ENCODE results near the gene IL17RE. TPM values are rescaled to one million over a fixed set of nuclear protein-coding genes. Genes with fewer than 3 reads are reported as not detected.

Gene IL17RE
- total and polyA plus RNA-seq, 2 of the 13 experiments (the other 11 are each of a cell fraction or from before 2014, with no cell fraction given) = 14.5 to 24.1 TPM

- TF ChIP-seq, protein P1, sequence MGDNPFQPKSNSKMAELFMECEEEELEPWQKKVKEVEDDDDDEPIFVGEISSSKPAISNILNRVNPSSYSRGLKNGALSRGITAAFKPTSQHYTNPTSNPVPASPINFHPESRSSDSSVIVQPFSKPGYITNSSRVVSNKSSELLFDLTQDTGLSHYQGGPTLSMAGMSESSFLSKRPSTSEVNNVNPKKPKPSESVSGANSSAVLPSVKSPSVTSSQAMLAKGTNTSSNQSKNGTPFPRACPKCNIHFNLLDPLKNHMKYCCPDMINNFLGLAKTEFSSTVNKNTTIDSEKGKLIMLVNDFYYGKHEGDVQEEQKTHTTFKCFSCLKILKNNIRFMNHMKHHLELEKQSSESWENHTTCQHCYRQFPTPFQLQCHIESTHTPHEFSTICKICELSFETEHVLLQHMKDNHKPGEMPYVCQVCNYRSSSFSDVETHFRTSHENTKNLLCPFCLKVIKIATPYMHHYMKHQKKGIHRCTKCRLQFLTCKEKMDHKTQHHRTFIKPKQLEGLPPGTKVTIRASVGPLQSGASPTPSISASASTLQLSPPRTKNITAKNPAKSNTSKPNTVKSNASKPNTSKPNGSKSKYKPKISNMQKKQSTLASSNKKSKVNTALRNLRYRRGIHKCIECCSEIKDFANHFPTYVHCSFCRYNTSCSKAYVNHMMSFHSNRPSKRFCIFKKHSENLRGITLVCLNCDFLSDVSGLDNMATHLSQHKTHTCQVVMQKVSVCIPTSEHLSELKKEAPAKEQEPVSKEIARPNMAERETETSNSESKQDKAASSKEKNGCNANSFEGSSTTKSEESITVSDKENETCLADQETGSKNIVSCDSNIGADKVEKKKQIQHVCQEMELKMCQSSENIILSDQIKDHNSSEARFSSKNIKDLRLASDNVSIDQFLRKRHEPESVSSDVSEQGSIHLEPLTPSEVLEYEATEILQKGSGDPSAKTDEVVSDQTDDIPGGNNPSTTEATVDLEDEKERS (CRISPR knock-in tag; IDR thresholded peaks at IDR 0.05) = no peak
- TF ChIP-seq, protein P2, sequence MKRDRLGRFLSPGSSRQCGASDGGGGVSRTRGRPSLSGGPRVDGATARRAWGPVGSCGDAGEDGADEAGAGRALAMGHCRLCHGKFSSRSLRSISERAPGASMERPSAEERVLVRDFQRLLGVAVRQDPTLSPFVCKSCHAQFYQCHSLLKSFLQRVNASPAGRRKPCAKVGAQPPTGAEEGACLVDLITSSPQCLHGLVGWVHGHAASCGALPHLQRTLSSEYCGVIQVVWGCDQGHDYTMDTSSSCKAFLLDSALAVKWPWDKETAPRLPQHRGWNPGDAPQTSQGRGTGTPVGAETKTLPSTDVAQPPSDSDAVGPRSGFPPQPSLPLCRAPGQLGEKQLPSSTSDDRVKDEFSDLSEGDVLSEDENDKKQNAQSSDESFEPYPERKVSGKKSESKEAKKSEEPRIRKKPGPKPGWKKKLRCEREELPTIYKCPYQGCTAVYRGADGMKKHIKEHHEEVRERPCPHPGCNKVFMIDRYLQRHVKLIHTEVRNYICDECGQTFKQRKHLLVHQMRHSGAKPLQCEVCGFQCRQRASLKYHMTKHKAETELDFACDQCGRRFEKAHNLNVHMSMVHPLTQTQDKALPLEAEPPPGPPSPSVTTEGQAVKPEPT (CRISPR knock-in tag; IDR thresholded peaks at IDR 0.05; ENCODE audit: low read depth) = no peak
- TF ChIP-seq ZKSCAN5 (CRISPR knock-in tag; IDR thresholded peaks at IDR 0.05) (no peak), RORA (CRISPR knock-in tag; IDR thresholded peaks at IDR 0.05) (no peak), ZNF562 (CRISPR knock-in tag; IDR thresholded peaks at IDR 0.05; ENCODE audit: borderline replicate concordance) (no peak; the same call in 1 of the 2 replicates), FUBP1 (CRISPR knock-in tag; IDR thresholded peaks at IDR 0.05; ENCODE audit: borderline replicate concordance) (no peak), ZNF274 (CRISPR knock-in tag; IDR thresholded peaks at IDR 0.05) (no peak), ZNF557 (CRISPR knock-in tag; IDR thresholded peaks at IDR 0.05) (no peak), HNRNPLL (IDR thresholded peaks at IDR 0.05; ENCODE audit: low read depth, low read length, poor library complexity, severe bottlenecking) (peak; percentile 69), GPN1 (CRISPR knock-in tag; IDR thresholded peaks at IDR 0.05; ENCODE audit: borderline replicate concordance) (no peak), ZNF704 (CRISPR knock-in tag; IDR thresholded peaks at IDR 0.05; ENCODE audit: borderline replicate concordance) (peak; percentile 73; the same call in 1 of the 2 replicates), ZNF513 (CRISPR knock-in tag; conservative IDR thresholded peaks at IDR 0.05) (no peak), ZNF235 (CRISPR knock-in tag; IDR thresholded peaks at IDR 0.05; ENCODE audit: borderline replicate concordance) (no peak), ZNF720 (CRISPR knock-in tag; IDR thresholded peaks at IDR 0.05) (no peak)
- TF ChIP-seq, protein P3, sequence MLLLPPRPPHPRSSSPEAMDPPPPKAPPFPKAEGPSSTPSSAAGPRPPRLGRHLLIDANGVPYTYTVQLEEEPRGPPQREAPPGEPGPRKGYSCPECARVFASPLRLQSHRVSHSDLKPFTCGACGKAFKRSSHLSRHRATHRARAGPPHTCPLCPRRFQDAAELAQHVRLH (CRISPR knock-in tag; IDR thresholded peaks at IDR 0.05; ENCODE audit: borderline replicate concordance, low read depth) = peak; percentile 39; the same call in 1 of the 2 replicates
- TF ChIP-seq, protein P4, sequence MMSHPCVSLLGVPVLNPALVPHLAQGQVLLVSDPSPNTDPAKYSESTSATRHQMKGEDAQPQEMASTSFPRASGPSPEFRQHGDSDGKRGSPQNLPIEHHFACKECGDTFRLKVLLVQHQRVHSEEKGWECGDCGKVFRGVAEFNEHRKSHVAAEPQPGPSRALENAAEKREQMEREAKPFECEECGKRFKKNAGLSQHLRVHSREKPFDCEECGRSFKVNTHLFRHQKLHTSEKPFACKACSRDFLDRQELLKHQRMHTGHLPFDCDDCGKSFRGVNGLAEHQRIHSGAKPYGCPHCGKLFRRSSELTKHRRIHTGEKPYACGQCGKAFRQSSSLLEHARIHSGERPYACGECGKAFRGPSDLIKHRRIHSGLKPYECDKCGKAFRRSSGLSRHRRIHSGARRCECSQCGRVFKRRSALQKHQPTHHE (CRISPR knock-in tag; IDR thresholded peaks at IDR 0.05; ENCODE audit: borderline replicate concordance) = peak; percentile 15; the same call in 1 of the 2 replicates
Observed at GRCh38 chr3:9933561-9934234, 31.1 kb downstream of the IL17RE start, which contains the start of gene CRELD1 (continued).

Measured in HepG2 (cell line).